ENCODE results near the gene POLE3. TPM values are rescaled to one million over a fixed set of nuclear protein-coding genes. Genes with fewer than 3 reads are reported as not detected.
"Not testable (repeated sequence)": the region's sequence is repeated elsewhere in the genome, so short reads cannot be mapped to it uniquely, and the experiment has no call there.

The POLE3 gene
- total RNA-seq, 8 experiments from 2014 or later, result 42.0 to 66.7 (median 50.2) TPM

DNA sequence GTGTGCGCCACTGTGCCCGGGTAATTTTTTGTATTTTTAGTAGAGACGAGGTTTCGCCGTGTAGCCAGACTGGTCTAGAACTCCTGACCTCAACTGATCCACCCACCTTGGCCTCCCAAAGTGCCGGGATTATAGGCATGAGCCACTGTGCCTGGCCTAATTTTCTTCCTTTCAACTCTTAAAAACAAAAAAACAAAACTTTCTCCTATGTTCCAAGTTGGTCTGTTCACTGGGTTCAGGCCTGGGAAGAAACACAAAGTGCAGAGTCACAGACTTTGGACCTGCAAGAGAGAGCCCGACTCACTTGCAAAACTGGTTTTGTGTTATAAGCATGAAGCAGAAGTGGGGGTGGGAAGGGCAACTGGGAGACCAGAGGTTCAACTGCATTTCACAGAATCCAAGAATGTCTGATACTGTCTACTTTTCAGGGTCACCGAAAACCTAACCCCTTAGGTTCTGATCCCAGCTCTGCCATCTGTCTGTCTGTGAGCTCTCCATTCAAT is 28.5 kb downstream of the POLE3 start:
- H3K4me3 ChIP-seq, result no peak overlapping the region
- 17 to 100% (median 94%) methylated on average over 1 to 5 of the region's 8 CpGs; no CpG with 5 or more reads in 3 of the 10 experiments for WGBS, 10 experiments
- in situ Hi-C loops (cut with MboI; ENCODE audit: low pct_unique_long_range_greater_than_20kb in 2 of 9, low sequenced_read_pairs in 9 of 9, unreplicated experiment in 9 of 9), result no loop called here
- H3K4me1 ChIP-seq (replicated peaks in 1 of 2), result no peaks in the 10 kb centered on the region
- H3K27ac ChIP-seq, result no peak overlapping the region
- ATAC-seq (replicated peaks in 6 of 8), result no peak

DNA sequence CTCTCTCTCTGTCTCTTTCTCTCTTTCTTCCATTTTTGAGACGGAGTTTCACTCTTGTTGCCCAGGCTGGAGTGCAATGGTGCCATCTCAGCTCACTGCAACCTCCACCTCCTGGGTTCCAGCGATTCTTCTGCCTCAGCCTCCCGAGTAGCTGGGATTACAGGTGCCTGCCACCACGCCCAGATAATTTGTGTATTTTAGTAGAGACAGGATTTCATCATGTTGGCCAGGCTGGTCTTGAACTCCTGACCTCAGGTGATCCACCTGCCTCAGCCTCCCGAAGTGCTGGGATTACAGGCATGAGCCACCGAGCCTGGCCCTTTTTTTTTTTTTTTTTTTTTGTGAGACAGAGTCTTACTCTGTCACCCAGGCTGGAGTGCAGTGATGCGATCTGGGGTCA is 29.0 kb downstream of the POLE3 start:
- in situ Hi-C loops (cut with MboI; ENCODE audit: low pct_unique_long_range_greater_than_20kb in 2 of 9, low sequenced_read_pairs in 9 of 9, unreplicated experiment in 9 of 9); H3K4me3 ChIP-seq; H3K4me1 ChIP-seq (replicated peaks in 1 of 2); ATAC-seq (replicated peaks in 6 of 8); H3K27ac ChIP-seq: not testable (repeated sequence)
- 63 to 100% (median 90%) methylated on average over 1 to 2 of the region's 7 CpGs; no CpG with 5 or more reads in 6 of the 10 experiments for WGBS, 10 experiments

DNA sequence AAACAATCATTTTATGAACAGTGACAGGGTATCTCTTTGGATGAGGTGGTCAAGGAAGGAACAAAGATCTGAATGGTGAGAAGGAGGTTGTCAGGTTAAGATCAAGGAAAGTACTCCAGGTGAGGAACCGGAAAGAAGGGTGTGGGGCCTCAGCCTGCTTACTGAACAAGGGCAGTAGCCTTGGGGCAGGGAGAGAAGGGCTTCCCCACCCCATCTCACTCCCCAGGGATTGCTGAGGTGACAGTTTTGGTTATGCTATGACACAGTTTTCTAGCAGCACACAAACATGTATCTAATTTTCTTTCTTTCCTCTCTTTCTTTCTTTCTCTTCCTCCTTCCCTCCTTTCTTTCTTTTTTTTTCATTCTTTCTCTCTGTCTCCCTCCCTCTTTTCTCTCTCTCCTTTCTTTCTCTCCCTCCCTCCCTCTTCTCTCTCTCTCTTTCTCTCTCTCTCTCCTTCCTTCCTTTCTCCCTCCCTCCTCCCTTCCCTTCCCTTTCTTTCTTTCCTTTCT is 29.6 kb downstream of the POLE3 start:
- H3K4me3 ChIP-seq, result no peak overlapping the region
- 0 to 40% (median 38%) methylated on average over 1 of the region's 1 CpG; no CpG with 5 or more reads in 6 of the 10 experiments for WGBS, 10 experiments
- peaks cover 0 to 2% of the 10 kb centered on the region in 2 donors for H3K4me1 ChIP-seq (replicated peaks in 1 of 2)
- no peak overlapping the region for H3K27ac ChIP-seq
- ATAC-seq (replicated peaks in 6 of 8), result peak in 1 of 8 experiments; percentile 72
- in situ Hi-C loops (cut with MboI; ENCODE audit: low pct_unique_long_range_greater_than_20kb in 2 of 9, low sequenced_read_pairs in 9 of 9, unreplicated experiment in 9 of 9), result no loop called here

DNA sequence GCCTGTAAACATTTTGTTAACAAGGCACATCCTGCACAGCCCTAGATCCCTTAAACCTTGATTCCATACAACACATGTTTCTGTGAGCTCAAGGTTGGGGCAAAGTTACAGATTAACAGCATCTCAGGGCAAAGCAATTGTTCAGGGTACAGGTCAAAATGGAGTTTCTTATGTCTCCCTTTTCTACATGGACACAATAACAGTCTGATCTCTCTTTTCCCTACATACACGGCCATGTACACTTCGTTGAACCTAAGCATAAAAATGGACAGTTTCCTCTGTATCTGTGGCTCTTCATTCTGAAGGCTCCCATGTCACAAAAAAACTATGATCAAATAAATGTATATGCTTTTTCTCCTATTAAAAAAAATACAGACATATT is 30.7 kb downstream of the POLE3 start:
- WGBS, 10 experiments, result 61% methylated on average over 2 of the region's 2 CpGs; no CpG with 5 or more reads in 9 of the 10 experiments
- in situ Hi-C loops (cut with MboI; ENCODE audit: low pct_unique_long_range_greater_than_20kb in 2 of 9, low sequenced_read_pairs in 9 of 9, unreplicated experiment in 9 of 9); H3K4me1 ChIP-seq (replicated peaks in 1 of 2); H3K4me3 ChIP-seq; ATAC-seq (replicated peaks in 6 of 8); H3K27ac ChIP-seq: not testable (repeated sequence)

DNA sequence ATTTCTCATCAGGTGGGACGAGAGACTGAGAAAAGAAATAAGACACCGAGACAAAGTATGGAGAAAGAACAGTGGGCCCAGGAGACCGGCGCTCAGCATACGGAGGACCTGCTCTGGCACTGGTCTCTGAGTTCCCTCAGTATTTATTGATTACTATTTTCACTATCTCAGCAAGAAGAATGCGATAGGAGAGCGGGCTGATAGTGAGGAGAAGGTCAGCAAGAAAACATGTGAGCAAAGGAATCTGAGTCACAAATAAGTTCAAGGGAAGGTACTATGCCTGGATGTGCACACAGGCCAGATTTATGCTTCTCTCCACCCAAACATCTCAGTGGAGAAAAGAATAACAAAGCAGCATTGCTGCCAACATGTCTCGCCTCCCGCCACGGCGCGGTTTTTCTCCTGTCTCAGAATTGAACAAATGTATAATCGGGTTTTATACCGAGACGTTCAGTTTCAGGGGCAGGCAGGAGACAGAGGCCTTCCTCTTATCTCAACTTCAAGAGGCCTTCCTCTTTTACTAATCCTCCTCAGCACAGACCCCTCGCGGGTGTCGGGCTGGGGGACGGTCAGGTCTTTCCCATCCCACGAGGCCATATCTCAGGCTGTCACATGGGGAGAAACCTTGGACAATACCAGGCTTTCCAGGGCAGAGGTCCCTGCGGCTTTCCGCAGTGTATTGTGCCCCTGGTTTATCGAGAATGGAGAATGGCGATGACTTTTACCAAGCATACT is 31.2 kb downstream of the POLE3 start:
- H3K4me1 ChIP-seq (replicated peaks in 1 of 2); H3K27ac ChIP-seq; H3K4me3 ChIP-seq; in situ Hi-C loops (cut with MboI; ENCODE audit: low pct_unique_long_range_greater_than_20kb in 2 of 9, low sequenced_read_pairs in 9 of 9, unreplicated experiment in 9 of 9); ATAC-seq (replicated peaks in 6 of 8): not testable (repeated sequence)
- 54 to 100% (median 83%) methylated on average over 1 to 11 of the region's 24 CpGs for WGBS, 10 experiments

DNA sequence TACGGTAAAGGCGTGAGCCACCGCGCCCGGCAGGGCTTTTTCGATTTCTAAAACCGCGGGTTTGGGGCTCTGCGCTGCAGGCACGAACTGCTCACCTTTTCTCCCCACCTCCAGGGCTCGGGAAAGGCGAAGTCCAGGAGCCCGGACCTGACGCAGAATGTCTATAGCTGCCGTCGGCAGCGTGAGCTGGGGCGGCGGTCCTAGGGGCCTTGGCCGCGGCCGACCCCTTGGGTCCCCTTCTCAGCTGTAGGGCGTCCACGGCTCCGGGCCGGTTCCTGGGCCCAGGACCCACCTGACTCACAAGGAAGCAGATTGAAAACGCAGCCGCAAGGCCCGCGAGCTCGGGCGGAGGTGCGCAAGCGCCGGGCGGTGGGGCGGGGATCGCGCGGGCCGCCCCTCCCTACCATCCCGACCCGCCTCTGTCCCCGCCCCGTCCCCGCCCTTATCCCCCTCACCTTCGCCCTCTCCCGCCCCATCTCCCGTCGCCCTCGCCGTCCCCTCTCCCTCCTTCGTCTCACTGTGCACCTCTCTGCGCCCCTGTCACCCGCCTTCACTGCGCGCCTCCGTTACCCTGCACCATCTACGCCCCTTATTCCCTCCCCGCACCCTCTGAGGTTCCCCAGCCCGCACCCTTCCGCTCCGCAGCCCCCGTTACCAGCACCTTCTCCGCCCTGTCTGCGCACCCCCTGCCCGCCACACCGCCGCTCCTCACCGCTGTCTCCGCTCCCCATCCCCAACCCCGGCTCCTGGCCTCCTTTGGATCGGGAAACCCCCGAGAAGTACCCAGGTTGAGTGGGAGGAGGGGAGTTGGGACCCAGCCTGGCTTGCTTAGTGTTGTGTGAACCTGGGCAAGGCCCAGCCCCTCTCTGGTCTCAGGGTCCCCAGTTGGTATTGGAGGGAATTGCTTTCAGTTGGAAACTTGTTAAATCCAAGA is 33.6 kb downstream of the POLE3 start, which contains the start of gene HDHD3:
HDHD3 (minus strand) TSS at position 353 of the 934 bp plus-strand sequence. CDS start 2,632 bp downstream, outside the sequence.
- peak within 1 kb of the TSS in 1 of 2 donors; percentile 23 for H3K27ac ChIP-seq

DNA sequence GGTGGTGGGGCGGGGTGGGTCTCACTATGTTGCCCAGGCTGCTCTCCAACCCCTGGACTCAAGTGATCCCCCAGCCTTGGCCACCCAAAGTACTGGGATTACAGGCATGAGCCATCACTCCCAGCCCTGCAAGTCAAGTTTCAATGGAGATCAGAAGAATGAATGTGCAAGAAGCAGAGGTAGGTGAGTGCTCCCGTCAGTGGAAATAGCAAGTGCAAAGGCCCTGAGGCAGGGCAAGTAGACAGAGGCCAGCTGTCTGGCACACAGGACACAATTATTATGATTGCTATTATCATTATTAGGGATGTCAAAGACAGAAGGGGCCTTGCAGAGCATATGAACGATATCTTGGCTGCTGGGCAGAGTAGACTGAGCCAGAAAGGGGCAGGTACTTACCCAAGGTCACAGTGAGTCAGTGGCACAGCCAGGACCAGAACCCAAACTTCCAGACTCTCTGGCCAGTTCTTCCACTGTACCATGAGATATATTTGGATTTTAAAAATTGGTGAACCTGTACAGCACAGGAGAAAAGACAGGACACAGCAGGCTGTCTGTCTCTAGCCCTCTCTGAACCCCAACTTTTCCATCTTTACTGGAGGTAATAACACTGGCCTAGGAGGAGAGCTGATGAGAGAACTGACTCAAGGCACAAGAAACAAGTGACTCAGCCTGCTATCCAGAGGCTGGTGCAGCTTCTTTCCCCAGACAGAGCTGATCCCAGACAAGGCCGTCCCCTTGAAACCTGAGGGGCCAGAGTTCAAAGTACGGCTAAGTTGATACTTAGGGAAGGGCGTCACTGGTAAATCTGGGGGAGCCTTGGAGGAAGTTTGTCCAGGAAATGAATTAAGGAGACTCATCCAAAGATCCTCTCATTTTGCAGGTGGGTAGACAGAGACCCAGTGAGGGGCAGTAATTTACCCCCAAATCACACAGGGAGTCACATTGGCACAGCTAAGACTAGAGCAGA is 35.1 kb downstream of the POLE3 start:
- Histone ChIP-seq H3K27ac (no peak overlapping the region), H3K4me1 (replicated peaks in 1 of 2) (peaks cover 0 to 2% of the 10 kb centered on the region in 2 donors), H3K4me3 (peak overlapping the region in 1 of 5 donors; percentile 61)
- in situ Hi-C loops (cut with MboI; ENCODE audit: low pct_unique_long_range_greater_than_20kb in 2 of 9, low sequenced_read_pairs in 9 of 9, unreplicated experiment in 9 of 9), result no loop called here
- 49 to 100% (median 80%) methylated on average over 1 to 4 of the region's 6 CpGs; no CpG with 5 or more reads in 2 of the 10 experiments for WGBS, 10 experiments
- no peak for ATAC-seq (replicated peaks in 6 of 8)

More for the DNA sequence above, 33.6 kb downstream of the POLE3 start, which contains the start of gene HDHD3:
- WGBS, 10 experiments, result 0% methylated on average over 3 to 6 of the region's 74 CpGs; no CpG with 5 or more reads in 8 of the 10 experiments
- Histone ChIP-seq H3K4me1 (replicated peaks in 1 of 2) (peaks cover 0 to 2% of the 10 kb centered on the region in 2 donors), H3K4me3 (peak within 1 kb of the TSS; percentile 42 to 82 (median 61))
- in situ Hi-C loops (cut with MboI; ENCODE audit: low pct_unique_long_range_greater_than_20kb in 2 of 9, low sequenced_read_pairs in 9 of 9, unreplicated experiment in 9 of 9), result no loop called here
- ATAC-seq (replicated peaks in 6 of 8), result peak; percentile 88 to 93 (median 92)

DNA sequence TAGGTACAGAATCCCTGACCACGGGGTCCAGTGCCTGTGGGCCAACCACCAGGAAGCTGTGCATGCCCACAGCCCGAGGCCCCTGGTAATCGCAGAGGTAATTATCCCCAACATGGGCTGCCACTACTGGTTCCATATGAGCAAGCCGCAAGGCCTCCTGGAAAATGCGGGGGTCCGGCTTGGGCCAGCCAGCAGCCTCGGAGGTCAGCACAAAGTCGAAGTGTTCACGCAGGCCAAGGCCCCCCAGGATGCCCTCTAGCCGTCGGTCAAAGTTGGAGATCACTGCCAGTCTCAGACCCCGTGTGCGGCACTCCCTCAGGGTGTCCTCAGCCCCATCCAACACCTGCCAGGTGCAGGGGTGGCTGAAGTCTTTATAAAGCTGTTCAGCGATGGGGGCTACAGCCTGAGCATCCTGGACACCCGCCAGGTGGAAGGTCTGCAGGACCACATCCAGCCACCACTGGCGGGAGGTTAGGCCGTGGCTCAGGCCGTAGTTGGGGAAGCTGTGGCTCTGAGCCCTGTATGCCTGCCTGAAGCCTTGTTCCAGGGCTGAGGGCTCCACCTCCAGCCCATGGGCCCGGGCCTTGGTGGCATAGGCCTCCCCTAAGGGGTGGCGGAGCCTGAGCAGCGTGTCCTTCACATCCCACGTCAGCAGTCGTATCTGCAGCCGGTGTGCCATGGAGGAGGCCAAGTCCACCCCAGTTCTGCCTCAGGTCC is 36.6 kb downstream of the POLE3 start:
- no peak overlapping the region for H3K4me3 ChIP-seq
- WGBS, 10 experiments, result 78 to 100% (median 89%) methylated on average over 1 to 4 of the region's 24 CpGs; no CpG with 5 or more reads in 3 of the 10 experiments
- ATAC-seq (replicated peaks in 6 of 8), result no peak
- no peak overlapping the region for H3K27ac ChIP-seq
- in situ Hi-C loops (cut with MboI; ENCODE audit: low pct_unique_long_range_greater_than_20kb in 2 of 9, low sequenced_read_pairs in 9 of 9, unreplicated experiment in 9 of 9), result no loop called here
- peaks cover 0 to 2% of the 10 kb centered on the region in 2 donors for H3K4me1 ChIP-seq (replicated peaks in 1 of 2)

DNA sequence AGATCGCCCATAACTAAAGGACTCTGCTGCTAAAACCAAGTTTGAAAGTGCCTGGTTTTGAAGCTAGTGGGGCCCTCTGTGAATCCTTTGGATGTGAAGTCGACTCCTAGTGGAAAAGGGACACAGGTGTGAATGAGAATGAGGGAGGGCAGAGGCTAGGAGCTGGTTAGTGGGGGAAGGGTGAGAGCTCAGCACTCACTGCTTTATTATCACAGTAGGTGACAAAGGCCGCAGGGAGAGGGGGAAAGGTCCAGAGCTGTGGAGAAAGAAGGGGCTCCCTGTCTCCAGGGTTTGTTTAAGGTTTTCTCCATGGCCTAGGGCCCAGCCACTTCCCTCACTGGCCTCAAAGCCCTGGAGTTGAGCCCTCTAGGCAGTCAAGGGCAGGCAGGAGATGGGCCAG is 37.2 kb downstream of the POLE3 start:
- Histone ChIP-seq H3K4me3 (no peak overlapping the region), H3K4me1 (replicated peaks in 1 of 2) (peaks cover 0 to 2% of the 10 kb centered on the region in 2 donors), H3K27ac (no peak overlapping the region)
- in situ Hi-C loops (cut with MboI; ENCODE audit: low pct_unique_long_range_greater_than_20kb in 2 of 9, low sequenced_read_pairs in 9 of 9, unreplicated experiment in 9 of 9), result no loop called here
- ATAC-seq (replicated peaks in 6 of 8), result no peak
- 23 to 100% (median 60%) methylated on average over 1 to 3 of the region's 3 CpGs; no CpG with 5 or more reads in 3 of the 10 experiments for WGBS, 10 experiments

DNA sequence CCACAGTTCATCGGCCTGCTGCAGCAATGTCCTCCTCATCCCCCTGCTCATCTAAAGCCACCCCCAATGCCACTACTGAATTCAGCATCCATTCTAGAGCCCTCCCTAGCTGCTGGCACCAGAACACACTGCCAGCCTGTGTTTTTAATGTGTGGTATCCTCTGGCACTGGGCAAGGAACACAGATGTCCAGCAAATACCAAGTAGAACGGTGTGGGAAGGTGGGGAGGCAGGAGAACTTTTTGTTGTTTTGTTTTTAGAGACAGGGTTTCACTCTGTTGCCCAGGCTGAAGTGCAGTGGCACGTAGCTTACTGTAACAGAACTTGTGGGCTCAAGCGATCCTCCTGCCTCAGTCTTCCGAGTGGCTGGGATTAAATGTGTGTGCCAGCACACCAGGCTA is 38.4 kb downstream of the POLE3 start:
- in situ Hi-C loops (cut with MboI; ENCODE audit: low pct_unique_long_range_greater_than_20kb in 2 of 9, low sequenced_read_pairs in 9 of 9, unreplicated experiment in 9 of 9), result no loop called here
- 20 to 100% (median 100%) methylated on average over 1 to 2 of the region's 5 CpGs; no CpG with 5 or more reads in 4 of the 10 experiments for WGBS, 10 experiments
- ATAC-seq (replicated peaks in 6 of 8), result no peak
- no peak overlapping the region for H3K4me3 ChIP-seq
- H3K27ac ChIP-seq, result no peak overlapping the region
- peaks cover 0 to 2% of the 10 kb centered on the region in 2 donors for H3K4me1 ChIP-seq (replicated peaks in 1 of 2)

DNA sequence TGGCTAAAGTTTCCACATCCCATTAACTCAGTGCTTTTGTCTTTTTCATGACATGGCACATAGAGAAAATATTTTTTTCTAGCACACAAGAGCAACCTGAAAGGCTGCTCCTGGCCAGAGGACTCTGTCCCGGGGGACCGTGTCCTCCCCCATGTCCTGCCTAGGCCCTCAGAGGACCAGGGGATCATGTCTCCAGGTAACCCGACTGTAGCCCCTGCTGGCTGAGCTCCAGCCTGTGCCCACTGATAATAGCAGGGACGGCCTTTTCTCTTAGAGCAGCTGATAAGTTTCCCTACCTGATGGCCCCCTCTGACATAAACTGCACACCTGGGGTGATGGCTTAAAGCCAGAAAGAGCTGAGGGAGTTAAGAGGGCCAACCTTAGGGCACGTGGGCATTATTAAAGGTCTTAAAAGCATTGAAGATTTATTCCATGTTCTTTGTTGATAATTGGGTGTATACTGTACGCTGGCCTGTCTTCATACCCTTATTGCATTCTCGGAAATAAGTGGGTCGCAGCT is 39.6 kb downstream of the POLE3 start:
- Histone ChIP-seq H3K27ac (no peak overlapping the region), H3K4me1 (replicated peaks in 1 of 2) (no peaks in the 10 kb centered on the region), H3K4me3 (no peak overlapping the region)
- in situ Hi-C loops (cut with MboI; ENCODE audit: low pct_unique_long_range_greater_than_20kb in 2 of 9, low sequenced_read_pairs in 9 of 9, unreplicated experiment in 9 of 9), result no loop called here
- no peak for ATAC-seq (replicated peaks in 6 of 8)
- WGBS, 10 experiments, result 42 to 100% (median 80%) methylated on average over 1 to 8 of the region's 8 CpGs; no CpG with 5 or more reads in 2 of the 10 experiments

All from motor neuron (in vitro differentiated cells).